Mucosa of stomach (tissue), 1 donor: ENCODE results near the gene IFNE.

Experiments
- H3K27me3 ChIP-seq: one replicate; pipeline ENCODE4 v1.7.0; 2013; ENCODE audit warnings: mild to moderate bottlenecking, low read length; ENCODE audit not compliant: control insufficient read depth, insufficient read depth
- H3K36me3 ChIP-seq: one replicate; pipeline ENCODE4 v1.7.0; 2013; ENCODE audit warnings: low read length; ENCODE audit not compliant: control insufficient read depth, insufficient read depth
- H3K4me1 ChIP-seq: one replicate; pipeline ENCODE4 v1.7.0; 2013; ENCODE audit warnings: mild to moderate bottlenecking, low read length; ENCODE audit not compliant: control insufficient read depth, insufficient read depth
- H3K4me3 ChIP-seq: one replicate; pipeline ENCODE4 v1.7.0; 2013; ENCODE audit warnings: low read length
- H3K9ac ChIP-seq: one replicate; pipeline ENCODE4 v1.7.0; 2013; ENCODE audit warnings: mild to moderate bottlenecking, low read length, moderate library complexity
- H3K9me3 ChIP-seq: one replicate; pipeline ENCODE4 v1.7.0; 2013; ENCODE audit warnings: mild to moderate bottlenecking, low read length, moderate library complexity; ENCODE audit not compliant: control insufficient read depth
- donor health status: Pancreatic carcinoma.

IFNE gene

GRCh38 chr9:21482213-21482612 lies at the start of gene IFNE:
Gene IFNE (minus strand): TSS chr9:21482313. CDS start chr9:21481694, 619 bp downstream.
- Histone ChIP-seq H3K9ac (no peak within 1 kb of the TSS), H3K36me3 (no peaks in the 10 kb centered on the region), H3K4me3 (no peak within 1 kb of the TSS), H3K4me1 (peaks cover 6% of the 10 kb centered on the region), H3K27me3 (no peaks in the 10 kb centered on the region), H3K9me3 (no peaks in the 10 kb centered on the region)

- Histone ChIP-seq H3K4me3 (no peak overlapping the region), H3K36me3 (no peaks in the 10 kb centered on the region), H3K9ac (no peak overlapping the region), H3K4me1 (no peaks in the 10 kb centered on the region), H3K9me3 (no peaks in the 10 kb centered on the region), H3K27me3 (no peaks in the 10 kb centered on the region)
Measured at GRCh38 chr9:21528123-21528808, 46.2 kb upstream of the IFNE start.

GRCh38 chr9:21527579-21527978 lies 45.5 kb upstream of the IFNE start:
- Histone ChIP-seq H3K9ac (no peak overlapping the region), H3K27me3 (no peaks in the 10 kb centered on the region), H3K9me3 (no peaks in the 10 kb centered on the region), H3K4me3 (no peak overlapping the region), H3K36me3 (no peaks in the 10 kb centered on the region), H3K4me1 (no peaks in the 10 kb centered on the region)

DNA sequence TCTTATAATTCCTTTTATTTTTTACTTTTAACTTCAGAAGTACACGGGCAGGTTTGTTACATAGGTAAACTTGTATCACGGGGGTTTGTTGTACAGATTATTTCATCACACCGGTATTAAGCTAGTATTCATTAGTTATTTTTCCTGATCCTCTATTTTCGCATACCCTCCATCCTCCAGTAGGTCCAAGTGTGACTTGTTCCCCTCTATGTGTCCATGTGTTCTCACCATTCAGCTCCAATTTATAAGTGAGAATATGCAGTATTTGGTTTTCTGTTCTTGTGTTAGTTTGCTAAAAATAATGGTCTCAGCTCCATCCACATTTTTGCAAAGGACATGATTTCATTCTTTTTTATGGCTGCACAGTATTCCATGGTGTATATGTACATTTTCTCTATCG lies 43.1 kb upstream of the IFNE start:
- Histone ChIP-seq H3K4me3 (no peak overlapping the region), H3K9me3 (no peaks in the 10 kb centered on the region)

GRCh38 chr9:21524099-21524830 lies 42.2 kb upstream of the IFNE start:
- no peaks in the 10 kb centered on the region for H3K9me3 ChIP-seq
- H3K36me3 ChIP-seq = no peaks in the 10 kb centered on the region
- no peaks in the 10 kb centered on the region for H3K4me1 ChIP-seq
- no peak overlapping the region for H3K4me3 ChIP-seq
- H3K9ac ChIP-seq = no peak overlapping the region
- no peaks in the 10 kb centered on the region for H3K27me3 ChIP-seq

More for the DNA sequence above, 43.1 kb upstream of the IFNE start:
- no peaks in the 10 kb centered on the region for H3K4me1 ChIP-seq
- H3K27me3 ChIP-seq = no peaks in the 10 kb centered on the region
- no peaks in the 10 kb centered on the region for H3K36me3 ChIP-seq
- no peak overlapping the region for H3K9ac ChIP-seq

DNA sequence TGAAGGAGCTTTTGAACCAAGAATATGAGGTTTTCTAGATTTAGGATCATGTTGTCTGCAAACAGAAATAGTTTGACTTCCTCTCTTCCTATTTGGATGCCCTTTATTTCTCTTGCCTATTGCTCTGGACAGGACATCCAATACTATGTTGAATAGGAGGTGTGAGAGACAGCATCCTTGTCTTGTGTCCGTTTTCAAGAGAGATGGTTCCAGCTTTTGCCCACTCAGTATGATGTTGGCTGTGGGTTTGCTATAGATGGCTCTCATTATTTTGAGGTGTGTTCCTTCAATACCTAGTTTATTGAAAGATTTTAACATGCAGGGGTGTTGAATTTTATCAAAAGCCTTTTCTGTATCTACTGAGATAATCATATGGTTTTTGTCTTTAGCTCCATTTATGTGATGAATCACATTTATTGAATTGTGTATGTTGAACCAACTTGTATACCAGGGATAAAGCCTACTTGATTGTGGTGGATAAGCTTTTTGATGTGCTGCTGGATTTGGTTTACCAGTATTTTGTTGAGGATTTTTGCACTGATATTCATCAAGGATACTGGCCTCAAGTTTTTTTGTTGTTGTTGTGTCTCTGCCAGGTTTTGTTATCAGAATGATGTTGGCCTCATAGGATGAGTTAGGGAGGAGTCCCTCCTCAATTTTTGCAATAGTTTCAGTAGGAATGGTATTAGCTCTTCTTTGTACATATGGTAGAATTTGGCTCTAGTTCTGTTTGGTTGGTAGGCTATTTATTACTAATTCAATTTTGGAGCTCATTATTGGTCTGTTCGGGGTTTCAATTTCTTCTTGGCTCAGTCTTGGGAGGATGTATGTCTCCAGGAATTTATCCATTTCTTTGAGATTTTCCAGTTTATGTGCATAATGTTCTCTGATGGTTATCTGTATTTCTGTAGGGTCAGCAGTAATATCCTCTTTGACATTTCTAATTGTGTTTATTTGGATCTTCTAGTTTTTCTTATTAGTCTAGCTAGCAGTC lies 41.2 kb upstream of the IFNE start:
- H3K9ac ChIP-seq = no peak overlapping the region
- H3K36me3 ChIP-seq = no peaks in the 10 kb centered on the region
- H3K4me3 ChIP-seq = no peak overlapping the region
- no peaks in the 10 kb centered on the region for H3K4me1 ChIP-seq
- no peaks in the 10 kb centered on the region for H3K9me3 ChIP-seq
- H3K27me3 ChIP-seq = no peaks in the 10 kb centered on the region

DNA sequence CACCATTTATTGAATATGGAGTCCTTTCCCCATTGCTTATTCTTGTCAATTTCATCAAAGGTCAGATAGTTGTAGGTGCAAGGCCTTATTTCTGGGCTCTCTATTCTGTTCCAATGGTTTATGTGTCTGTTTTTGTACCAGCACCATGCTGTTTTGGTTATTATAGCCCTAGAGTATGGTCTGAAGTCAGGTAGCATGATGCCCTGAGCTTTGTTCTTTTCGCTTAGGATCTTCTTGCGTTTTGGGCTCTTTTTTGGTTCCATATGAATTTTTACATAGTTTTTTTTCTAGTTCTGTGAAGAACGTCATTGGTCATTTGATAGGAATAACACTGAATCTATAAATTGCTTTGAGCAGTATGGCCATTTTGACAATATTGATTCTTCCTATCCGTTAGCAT lies 40.2 kb upstream of the IFNE start:
- H3K36me3 ChIP-seq = no peaks in the 10 kb centered on the region
- no peaks in the 10 kb centered on the region for H3K9me3 ChIP-seq
- H3K9ac ChIP-seq = no peak overlapping the region
- H3K27me3 ChIP-seq = no peaks in the 10 kb centered on the region
- H3K4me1 ChIP-seq = no peaks in the 10 kb centered on the region
- no peak overlapping the region for H3K4me3 ChIP-seq

- H3K9ac ChIP-seq = no peak overlapping the region
- no peaks in the 10 kb centered on the region for H3K9me3 ChIP-seq
- H3K36me3 ChIP-seq = no peaks in the 10 kb centered on the region
- no peaks in the 10 kb centered on the region for H3K27me3 ChIP-seq
- no peak overlapping the region for H3K4me3 ChIP-seq
- no peaks in the 10 kb centered on the region for H3K4me1 ChIP-seq
Measured at GRCh38 chr9:21521448-21521847, 39.3 kb upstream of the IFNE start.

- Histone ChIP-seq H3K4me1 (no peaks in the 10 kb centered on the region), H3K9me3 (no peaks in the 10 kb centered on the region), H3K9ac (no peak overlapping the region), H3K4me3 (no peak overlapping the region), H3K27me3 (no peaks in the 10 kb centered on the region), H3K36me3 (no peaks in the 10 kb centered on the region)
Measured at GRCh38 chr9:21520501-21521228, 38.6 kb upstream of the IFNE start.

DNA sequence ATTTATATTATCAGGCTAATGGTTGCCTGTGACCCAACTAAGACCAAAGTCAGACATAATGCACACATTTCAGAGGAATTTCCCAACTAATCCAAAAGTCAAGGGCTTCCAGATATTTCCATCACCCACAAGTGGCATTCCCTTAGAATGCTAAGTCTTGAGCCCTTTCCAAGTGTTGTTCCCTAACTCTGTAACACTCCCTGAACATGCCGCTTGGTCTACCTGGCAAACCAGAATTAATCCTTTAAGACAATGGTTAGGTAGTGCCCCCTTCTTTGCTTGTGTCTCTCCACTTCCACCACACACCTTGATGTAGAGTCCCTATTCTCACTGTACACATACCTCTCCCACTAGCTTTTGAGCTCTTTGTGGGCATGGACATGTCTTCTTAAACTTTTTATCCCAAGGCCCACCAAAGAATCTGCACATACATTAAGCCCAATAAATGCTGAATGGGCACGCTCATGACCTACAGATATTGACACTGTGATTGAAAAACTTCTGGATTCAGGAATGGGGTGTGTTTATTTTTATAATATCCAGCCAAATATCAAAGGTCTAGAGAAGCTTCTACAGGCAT lies 37.8 kb upstream of the IFNE start:
- no peak overlapping the region for H3K4me3 ChIP-seq
- H3K27me3 ChIP-seq = no peaks in the 10 kb centered on the region
- H3K9ac ChIP-seq = no peak overlapping the region
- H3K9me3 ChIP-seq = no peaks in the 10 kb centered on the region
- H3K36me3 ChIP-seq = no peaks in the 10 kb centered on the region
- H3K4me1 ChIP-seq = no peaks in the 10 kb centered on the region

GRCh38 chr9:21516796-21517195 lies 34.7 kb upstream of the IFNE start:
- H3K9ac ChIP-seq = no peak overlapping the region
- H3K27me3 ChIP-seq = no peaks in the 10 kb centered on the region
- H3K36me3 ChIP-seq = no peaks in the 10 kb centered on the region
- no peaks in the 10 kb centered on the region for H3K9me3 ChIP-seq
- H3K4me1 ChIP-seq = no peaks in the 10 kb centered on the region
- no peak overlapping the region for H3K4me3 ChIP-seq
